Occipital lobe (tissue), 2 donors: ENCODE data around the gene LY6G6C. TPM values are rescaled to one million over a fixed set of nuclear protein-coding genes. Genes with fewer than 3 reads are reported as not detected.

Experiments
- DNase-seq: peaks from one replicate; lab custom pipeline; 2025; lab: John Stamatoyannopoulos, UW
- total RNA-seq: library from RNA; depleted of rRNA; stranded (reverse); fragments of >200 nt; gene quantifications from one replicate; pipeline ENCODE4 v1.2.3, GENCODE V29; 2014

Gene LY6G6C
- 0.31 TPM for total RNA-seq

GRCh38 chr6:31721351-31722020 is at the start of gene LY6G6C:
LY6G6C (minus strand) TSS chr6:31721746; CDS start chr6:31721679, 67 bp downstream.
- no peak for DNase-seq

- DNase-seq, result no peak
Measured at GRCh38 chr6:31770860-31771259, 49.3 kb upstream of the LY6G6C start.

GRCh38 chr6:31769684-31770371 is 48.3 kb upstream of the LY6G6C start:
- DNase-seq, result no peak

- DNase-seq, result no peak
Measured at GRCh38 chr6:31768363-31769257, 47.1 kb upstream of the LY6G6C start.

GRCh38 chr6:31767096-31767645 is 45.6 kb upstream of the LY6G6C start:
- DNase-seq, result no peak

- no peak for DNase-seq
Measured at GRCh38 chr6:31765910-31766794, 44.6 kb upstream of the LY6G6C start.

GRCh38 chr6:31765559-31765909 is 44.0 kb upstream of the LY6G6C start:
- no peak for DNase-seq

GRCh38 chr6:31764198-31764597 is 42.7 kb upstream of the LY6G6C start:
- no peak for DNase-seq

- no peak for DNase-seq
Measured at GRCh38 chr6:31763619-31763940, 42.0 kb upstream of the LY6G6C start.

GRCh38 chr6:31762878-31763618 is 41.5 kb upstream of the LY6G6C start:
- DNase-seq, result no peak

- DNase-seq, result no peak
Measured at GRCh38 chr6:31762356-31762755, 40.8 kb upstream of the LY6G6C start, which contains the start of gene SAPCD1. SAPCD1 (plus strand) TSS chr6:31762656; CDS start chr6:31763055, 399 bp downstream.

GRCh38 chr6:31761343-31761742 is 39.8 kb upstream of the LY6G6C start:
- no peak for DNase-seq

GRCh38 chr6:31760790-31761189 is 39.2 kb upstream of the LY6G6C start:
- DNase-seq, result no peak

GRCh38 chr6:31758281-31758680 is 36.7 kb upstream of the LY6G6C start:
- DNase-seq, result no peak

GRCh38 chr6:31752739-31753319 is 31.3 kb upstream of the LY6G6C start:
- no peak for DNase-seq

- DNase-seq, result no peak
Measured at GRCh38 chr6:31750411-31751022, 29.0 kb upstream of the LY6G6C start.

- DNase-seq, result no peak
Measured at GRCh38 chr6:31749301-31750036, 27.9 kb upstream of the LY6G6C start.

GRCh38 chr6:31744422-31744821 is 22.9 kb upstream of the LY6G6C start:
- no peak for DNase-seq

- no peak for DNase-seq
Measured at GRCh38 chr6:31742894-31743293, 21.3 kb upstream of the LY6G6C start.
